Medulla oblongata (tissue), 1 donor: ENCODE results near the gene ZMAT3.
A peak's percentile ranks its signal among the peaks of the same experiment; 100 is the strongest.
"Not testable (repeated sequence)": the region's sequence is repeated elsewhere in the genome, so short reads cannot be mapped to it uniquely, and the experiment has no call there.

Experiments
- DNase-seq: peaks from one replicate; pipeline ENCODE4 v3.0.0-alpha.2; 2015; ENCODE audit errors: extremely low spot score

Gene ZMAT3

GRCh38 chr3:179071323-179072099, at the start of gene ZMAT3:
ZMAT3 (minus strand) TSS chr3:179071809; CDS start chr3:179067752, 4,057 bp downstream.
- peak; percentile 88 for DNase-seq

- DNase-seq = no peak
Measured at GRCh38 chr3:179116816-179117215, 45.2 kb upstream of the ZMAT3 start.

- not testable (repeated sequence) for DNase-seq
Measured at GRCh38 chr3:179115444-179115843, 43.8 kb upstream of the ZMAT3 start.

- no peak for DNase-seq
Measured at GRCh38 chr3:179113903-179114302, 42.3 kb upstream of the ZMAT3 start.

- no peak for DNase-seq
Measured at GRCh38 chr3:179108086-179108485, 36.5 kb upstream of the ZMAT3 start.

- DNase-seq = no peak
Measured at GRCh38 chr3:179107617-179108016, 36.0 kb upstream of the ZMAT3 start.

GRCh38 chr3:179105881-179106280, 34.3 kb upstream of the ZMAT3 start:
- no peak for DNase-seq

- DNase-seq = no peak
Measured at GRCh38 chr3:179100652-179101051, 29.0 kb upstream of the ZMAT3 start.

- no peak for DNase-seq
Measured at GRCh38 chr3:179098388-179099077, 26.9 kb upstream of the ZMAT3 start.

GRCh38 chr3:179093807-179094206, 22.2 kb upstream of the ZMAT3 start:
- no peak for DNase-seq

GRCh38 chr3:179091113-179091512, 19.5 kb upstream of the ZMAT3 start:
- DNase-seq = no peak

GRCh38 chr3:179088306-179088705, 16.7 kb upstream of the ZMAT3 start:
- DNase-seq = no peak

GRCh38 chr3:179083977-179084376, 12.4 kb upstream of the ZMAT3 start:
- DNase-seq = no peak

- DNase-seq = no peak
Measured at GRCh38 chr3:179082416-179082815, 10.8 kb upstream of the ZMAT3 start.

- DNase-seq = no peak
Measured at GRCh38 chr3:179081885-179082284, 10.3 kb upstream of the ZMAT3 start.

GRCh38 chr3:179079537-179079936, 7.9 kb upstream of the ZMAT3 start:
- DNase-seq = no peak

- no peak for DNase-seq
Measured at GRCh38 chr3:179076243-179077027, 4.8 kb upstream of the ZMAT3 start.

GRCh38 chr3:179074656-179075055, 3.0 kb upstream of the ZMAT3 start:
- no peak for DNase-seq

- DNase-seq = no peak
Measured at GRCh38 chr3:179073816-179074215, 2.2 kb upstream of the ZMAT3 start.

GRCh38 chr3:179072100-179072438, 460 bp upstream of the ZMAT3 start:
- peak; percentile 63 for DNase-seq

GRCh38 chr3:179071027-179071322, 634 bp downstream of the ZMAT3 start:
- no peak for DNase-seq

GRCh38 chr3:179069762-179070390, 1.7 kb downstream of the ZMAT3 start:
- peak; percentile 24 for DNase-seq
